GM12878 (cell line): ENCODE data around the gene ITIH1. TPM values are rescaled to one million over a fixed set of nuclear protein-coding genes. Genes with fewer than 3 reads are reported as not detected.

Experiments used
- CBFB ChIP-seq: IDR thresholded peaks from 2 replicates; pipeline ENCODE4 v1.6.1; 2016; ENCODE audit warnings: antibody characterized with exemption, low read depth
- CEBPB ChIP-seq, 2 experiments: fragments of 150-350 bp in 1 of 2; IDR thresholded peaks; 2 replicates each; pipeline ENCODE4 v1.6.1; 2012 to 2014; ENCODE audit warnings: low read depth in 2 of 2, low read length in 2 of 2, borderline replicate concordance in 1 of 2, inconsistent platforms in 1 of 2
- CEBPZ ChIP-seq: fragments of 150-350 bp; IDR thresholded peaks from 2 replicates; pipeline ENCODE4 v1.6.1; 2016; ENCODE audit warnings: low read depth, low read length
- CHD4 ChIP-seq: fragments of 200-600 bp; sonication (generic); IDR thresholded peaks from 2 replicates; pipeline ENCODE4 v1.6.1; 2016; ENCODE audit warnings: mild to moderate bottlenecking
- CREM ChIP-seq: IDR thresholded peaks from 2 replicates; pipeline ENCODE4 v1.6.1; 2014; ENCODE audit warnings: antibody characterized with exemption, low read depth
- NFYB ChIP-seq: IDR thresholded peaks from 2 replicates; pipeline ENCODE4 v1.6.1; 2011; ENCODE audit warnings: low read depth, mild to moderate bottlenecking, low read length, improper control_type of control experiment, moderate library complexity; ENCODE audit not compliant: insufficient read depth
- NR2C1 ChIP-seq: fragments of 450-650 bp; IDR thresholded peaks from 2 replicates; pipeline ENCODE4 v1.6.1; 2017; ENCODE audit warnings: antibody characterized with exemption, mild to moderate bottlenecking, moderate library complexity
- NR2F1 ChIP-seq: fragments of 450-650 bp; conservative IDR thresholded peaks from 2 replicates; pipeline ENCODE4 v1.6.1; 2017; ENCODE audit warnings: mild to moderate bottlenecking
- NRF1 ChIP-seq: conservative IDR thresholded peaks from 2 replicates; pipeline ENCODE4 v1.6.1; 2011; ENCODE audit warnings: mild to moderate bottlenecking, low read depth, low read length, improper control_type of control experiment
- PRDM15 ChIP-seq: fragments of 450-650 bp; formaldehyde crosslinking; IDR thresholded peaks from 2 replicates; pipeline ENCODE4 v1.4.0; 2020; ENCODE audit warnings: mild to moderate bottlenecking, moderate library complexity
- SP1 ChIP-seq: IDR thresholded peaks from one replicate; pipeline ENCODE4 v1.6.1; 2011; ENCODE audit warnings: low read depth, low read length
- TARDBP ChIP-seq: IDR thresholded peaks from 2 replicates; pipeline ENCODE4 v1.6.1; 2016; ENCODE audit warnings: borderline replicate concordance
- ZNF592 ChIP-seq: fragments of 450-650 bp; IDR thresholded peaks from 2 replicates; pipeline ENCODE4 v1.6.1; 2017; ENCODE audit warnings: mild to moderate bottlenecking, moderate library complexity
- polyA plus RNA-seq, 11 experiments: library from polyadenylated mRNA; depleted of rRNA in 4 of 11; unstranded in 6 of 11; stranded (reverse) in 5 of 11; fragments of >200 nt; fragmentation: Nextera tagmentation in 4 of 11; fragmentation: Illumina TruSeq in 1 of 11; extraction: Ambion mirVana in 4 of 11; extraction: Trizol in 1 of 11; gene quantifications; 1 replicate in 1 of 11; 2 replicates in 10 of 11; pipeline versions ENCODE4 v1.2.1 to v1.2.3, GENCODE V29; 2011 to 2016; ENCODE audit warnings: inconsistent platforms in 2 of 11, missing spikeins in 2 of 11, low read depth in 1 of 11
- total RNA-seq, 4 experiments: library from RNA; depleted of rRNA in 3 of 4; stranded (reverse); fragments of >200 nt in 3 of 4; fragmentation: Illumina TruSeq in 1 of 4; extraction: Trizol in 1 of 4; gene quantifications; 2 replicates each; pipeline versions ENCODE4 v1.2.1 to v1.2.3, GENCODE V29; 2013 to 2021

The ITIH1 gene
- total and polyA plus RNA-seq, 10 of the 15 experiments (the other 5 are each of a cell fraction or from before 2014, with no cell fraction given) = 0.33 to 0.64 (median 0.44) TPM; not detected in 7

GRCh38 chr3:52779011-52779836, 1.8 kb downstream of the ITIH1 start (continued):
- TF ChIP-seq ZNF592 (no peak), NRF1 (no peak), CEBPB (IDR thresholded peaks at IDR 0.05; ENCODE audit: borderline replicate concordance in 1 of 2, low read depth in 2 of 2, low read length in 2 of 2) (no peak), SP1 (peak; percentile 5), PRDM15 (CRISPR knock-in tag) (no peak), NR2C1 (no peak), CREM (peak; percentile 13; the same call in 1 of the 2 replicates), CEBPZ (no peak), CHD4 (no peak), CBFB (no peak), NFYB (no peak), NR2F1 (0 out of 2 replicates have a peak, but pooled peaks have one; percentile 43), TARDBP (no peak)
